Medulla oblongata (tissue), 1 donor: Measurements from ENCODE around the gene ITGB3BP.
A peak's percentile ranks its signal among the peaks of the same experiment; 100 is the strongest.

Experiments used
- DNase-seq: peaks from one replicate; pipeline ENCODE4 v3.0.0-alpha.2; 2015; ENCODE audit errors: extremely low spot score

ITGB3BP gene

DNA sequence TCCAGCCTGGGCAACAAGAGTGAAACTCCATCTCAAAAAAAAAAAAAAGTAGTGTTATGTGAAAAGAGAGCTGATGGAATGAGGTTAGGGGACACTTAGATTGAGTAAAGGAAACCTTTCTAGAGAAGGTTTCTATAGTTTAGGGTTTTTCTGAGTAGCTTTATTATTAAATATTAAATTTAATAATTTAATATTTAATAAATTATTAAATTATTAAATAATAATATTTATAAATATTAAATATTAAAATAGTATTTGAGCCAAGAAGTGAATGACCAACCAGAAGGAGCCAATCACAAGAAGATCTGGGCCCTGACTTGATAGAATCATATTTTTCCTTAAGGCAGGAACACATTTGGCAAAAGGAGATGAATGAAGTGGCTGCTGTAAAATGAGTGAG, 104.9 kb downstream of the ITGB3BP start:
- DNase-seq, result no peak

GRCh38 chr1:63414691-63415365, 108.2 kb downstream of the ITGB3BP start:
- DNase-seq, result peak; percentile 8

DNA sequence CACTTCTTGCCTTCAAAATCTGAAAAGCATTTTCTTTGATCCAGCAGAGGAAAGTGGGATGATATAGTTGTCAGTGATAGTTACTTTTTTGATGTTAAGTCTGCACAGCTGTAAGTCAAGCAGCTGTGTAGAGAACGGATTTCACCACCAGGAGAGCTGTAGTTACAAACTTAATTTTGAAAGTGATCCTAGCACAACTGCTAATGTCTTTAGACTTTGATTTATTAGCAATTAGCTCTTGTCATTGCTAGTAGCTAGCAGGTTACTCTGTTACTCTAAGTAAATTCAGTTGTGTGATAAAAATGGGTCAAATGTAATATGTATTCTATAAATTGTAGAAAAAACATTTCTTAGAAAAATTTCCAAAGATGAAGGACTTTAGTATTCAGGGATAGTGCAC, 109.6 kb downstream of the ITGB3BP start:
- DNase-seq, result no peak

DNA sequence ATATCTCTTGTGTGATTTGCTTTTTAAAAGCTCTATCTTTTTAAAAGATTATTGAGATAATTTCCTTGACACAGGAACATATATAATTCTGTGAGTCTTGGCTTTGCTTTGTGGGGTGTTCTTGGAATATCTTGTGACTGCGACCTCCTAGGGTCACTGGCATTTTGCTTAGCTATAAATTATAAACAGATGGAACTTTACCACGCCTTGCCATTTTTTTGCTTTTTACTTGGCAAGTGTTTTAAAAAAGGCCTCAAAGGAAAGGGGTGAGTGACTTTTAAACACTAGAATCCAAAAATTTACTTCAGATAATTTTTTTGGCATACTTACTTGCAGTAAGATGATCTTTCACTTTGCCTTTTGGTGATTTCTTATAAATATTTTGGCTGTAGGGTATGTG, 112.0 kb downstream of the ITGB3BP start:
- no peak for DNase-seq

DNA sequence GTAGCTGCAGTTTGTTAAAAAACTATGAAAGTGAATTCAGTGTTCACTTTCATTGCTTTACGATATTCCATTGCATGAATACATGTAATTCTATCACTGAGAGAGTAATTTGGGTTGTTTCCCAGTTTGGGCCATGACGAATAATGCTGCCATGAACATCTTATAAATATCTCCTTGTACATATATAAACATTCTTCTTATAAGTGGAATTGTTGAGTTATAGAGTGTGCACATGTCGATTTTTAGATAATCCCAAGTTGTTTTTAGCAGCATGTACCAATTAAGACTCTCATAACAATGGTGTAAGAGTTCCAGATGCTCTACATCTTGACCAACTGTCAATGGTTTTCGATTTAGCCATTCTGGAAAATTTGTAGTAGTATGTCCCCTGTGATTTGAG, 114.7 kb downstream of the ITGB3BP start:
- DNase-seq, result no peak

- DNase-seq, result no peak
Observed at GRCh38 chr1:63407002-63407401, 116.0 kb downstream of the ITGB3BP start.

- DNase-seq, result no peak
Observed at GRCh38 chr1:63405987-63406386, 117.0 kb downstream of the ITGB3BP start.

- no peak for DNase-seq
Observed at GRCh38 chr1:63405021-63405420, 118.0 kb downstream of the ITGB3BP start.

DNA sequence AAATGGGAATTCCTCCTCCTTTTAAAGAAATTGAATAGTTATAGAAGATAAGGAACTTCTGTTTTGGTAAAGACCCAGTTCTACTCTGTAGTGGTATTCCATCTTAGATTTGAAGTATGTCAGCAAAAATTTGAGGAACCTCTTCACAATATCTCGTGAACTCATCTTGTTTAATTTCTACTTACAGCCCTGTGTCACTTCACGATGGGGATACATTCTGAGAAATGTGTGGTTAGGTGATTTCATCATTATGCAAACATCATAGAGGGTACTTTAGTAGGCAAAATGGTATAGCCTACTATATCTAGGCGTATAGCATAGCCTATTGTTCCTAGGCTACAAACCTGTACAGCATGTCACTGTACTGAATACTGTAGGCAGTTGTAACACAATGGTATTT, 119.6 kb downstream of the ITGB3BP start:
- no peak for DNase-seq

DNA sequence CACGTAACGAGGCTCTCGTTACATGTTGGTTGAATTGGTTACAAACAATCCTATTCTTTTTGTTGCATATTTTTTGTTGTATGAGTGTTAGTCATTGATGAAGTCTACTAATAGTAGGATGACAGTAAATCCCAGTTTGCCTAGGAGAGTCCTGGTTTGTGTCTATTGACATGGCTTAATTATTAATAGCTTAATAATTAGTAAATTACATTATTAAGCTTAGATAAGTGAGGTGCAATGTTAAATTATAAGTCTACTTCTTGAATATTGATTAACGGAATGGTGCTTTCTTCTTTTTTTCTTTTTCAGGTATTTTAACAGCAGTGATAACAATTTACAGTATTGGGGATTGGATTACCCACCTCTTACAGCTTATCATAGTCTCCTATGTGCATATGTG, 121.1 kb downstream of the ITGB3BP start:
- no peak for DNase-seq
